Transverse colon (tissue), 3 donors: ENCODE results near the gene OSBPL3.
"Not testable (repeated sequence)": the region's sequence is repeated elsewhere in the genome, so short reads cannot be mapped to it uniquely, and the experiment has no call there.

Experiments used
- CTCF ChIP-seq, 5 experiments: fragments of 200-600 bp in 3 of 5; fragments of 450-650 bp in 2 of 5; sonication (generic) in 3 of 5; IDR thresholded peaks; 1 replicate in 2 of 5; 2 replicates in 3 of 5; pipeline ENCODE4 v1.5.1; 2016 to 2017; ENCODE audit warnings: antibody characterized with exemption in 5 of 5, inconsistent platforms in 3 of 5, mild to moderate bottlenecking in 2 of 5, moderate library complexity in 1 of 5
- POLR2A ChIP-seq: fragments of 450-650 bp; IDR thresholded peaks from one replicate; pipeline ENCODE4 v1.6.1; 2016; ENCODE audit warnings: antibody characterized with exemption, mild to moderate bottlenecking, moderate library complexity

GRCh38 chr7:24903992-24904391 is 76.0 kb downstream of the OSBPL3 start:
- not testable (repeated sequence) for TF ChIP-seq POLR2A; CTCF (IDR thresholded peaks at IDR 0.05)
